H1 (cell line): Measurements from ENCODE around the gene TMTC2. TPM values are rescaled to one million over a fixed set of nuclear protein-coding genes. Genes with fewer than 3 reads are reported as not detected.

Source experiments
- CTCF ChIA-PET: fragments of 300-600 bp; sonication (Branson Sonifier 250); formaldehyde crosslinking; loops from one replicate; lab custom pipeline; 2021; ENCODE audit not compliant: partially characterized antibody; lab: Charles Lee
- POLR2A ChIA-PET: fragments of 300-600 bp; sonication (Branson Sonifier 250); formaldehyde crosslinking; loops from one replicate; lab custom pipeline; 2021; ENCODE audit warnings: inconsistent platforms; ENCODE audit not compliant: partially characterized antibody; lab: Charles Lee
- DNase-seq, 2 experiments: peaks; one replicate each; pipeline versions ENCODE4 v3.0.0 to v3.0.0-alpha.2; 2010 to 2022; ENCODE audit warnings: low spot score in 2 of 2, low read depth in 1 of 2, mixed read lengths in 1 of 2
- FAIRE-seq: peaks from 2 replicates; lab custom pipeline; 2011; peaks lifted over from hg19 to GRCh38; lab: Jason Lieb, UNC
- H2AFZ ChIP-seq: 2 replicates; pipeline ENCODE4 v1.8.1; 2012; ENCODE audit warnings: low read length, inconsistent platforms
- H2AK5ac ChIP-seq: 2 replicates; pipeline ENCODE4 v1.6.1; 2013; ENCODE audit warnings: low read depth, low read length
- H2BK120ac ChIP-seq: replicated peaks from 2 replicates; pipeline ENCODE3; 2013; ENCODE audit warnings: low read depth, low read length, inconsistent platforms
- H2BK12ac ChIP-seq: 2 replicates; pipeline ENCODE4 v1.6.1; 2013; ENCODE audit warnings: low read depth, low read length
- H2BK15ac ChIP-seq: 2 replicates; pipeline ENCODE4 v1.6.1; 2013; ENCODE audit warnings: low read length
- H2BK20ac ChIP-seq: 2 replicates; pipeline ENCODE4 v1.6.1; 2013; ENCODE audit warnings: low read length
- H2BK5ac ChIP-seq: 2 replicates; pipeline ENCODE4 v1.6.1; 2013; ENCODE audit warnings: low read depth, low read length
- H3K14ac ChIP-seq: 2 replicates; pipeline ENCODE4 v1.6.1; 2013; ENCODE audit warnings: inconsistent platforms; ENCODE audit not compliant: insufficient read length
- H3K18ac ChIP-seq: 2 replicates; pipeline ENCODE4 v1.6.1; 2013; ENCODE audit warnings: low read length; ENCODE audit errors: extremely low read depth
- H3K23ac ChIP-seq: 2 replicates; pipeline ENCODE4 v1.6.1; 2013; ENCODE audit warnings: inconsistent platforms; ENCODE audit not compliant: insufficient read length
- H3K23me2 ChIP-seq: 2 replicates; pipeline ENCODE4 v1.6.1; 2013; ENCODE audit warnings: low read depth, low read length
- H3K27ac ChIP-seq: 2 replicates; pipeline ENCODE4 v1.6.1; 2011; ENCODE audit warnings: low read depth, low read length, inconsistent platforms
- H3K27me3 ChIP-seq, 4 experiments: replicated peaks in 1 of 4; 1 replicate in 1 of 4; 2 replicates in 3 of 4; pipeline versions ENCODE4 v1.6.1 to v1.8.1; 2011 to 2013; ENCODE audit warnings: low read length in 3 of 4, mild to moderate bottlenecking in 3 of 4, inconsistent platforms in 2 of 4, mixed read lengths in 2 of 4, moderate library complexity in 1 of 4; ENCODE audit not compliant: control insufficient read depth in 3 of 4, insufficient read depth in 3 of 4; ENCODE audit errors: extremely low read depth in 1 of 4
- H3K36me3 ChIP-seq, 4 experiments: 2 replicates each; pipeline versions ENCODE4 v1.6.1 to v1.8.1; 2011 to 2013; ENCODE audit warnings: mild to moderate bottlenecking in 4 of 4, low read length in 3 of 4, moderate library complexity in 2 of 4, control low read depth in 1 of 4, inconsistent platforms in 1 of 4; ENCODE audit not compliant: insufficient read depth in 4 of 4, control insufficient read depth in 2 of 4
- H3K4ac ChIP-seq: replicated peaks from 2 replicates; pipeline ENCODE3; 2013; ENCODE audit warnings: low read length, low read depth, mixed read lengths, inconsistent platforms; ENCODE audit not compliant: insufficient read length
- H3K4me1 ChIP-seq, 4 experiments: replicated peaks in 1 of 4; 1 replicate in 1 of 4; 2 replicates in 3 of 4; pipeline versions ENCODE4 v1.6.1 to v1.8.1; 2011 to 2013; ENCODE audit warnings: low read length in 3 of 4, inconsistent platforms in 2 of 4, mixed read lengths in 1 of 4; ENCODE audit not compliant: insufficient read depth in 4 of 4, control insufficient read depth in 3 of 4
- H3K4me2 ChIP-seq, 2 experiments: 2 replicates each; pipeline versions ENCODE4 v1.6.1 to v1.8.1; 2011 to 2013; ENCODE audit warnings: low read depth in 2 of 2, low read length in 2 of 2, control low read depth in 1 of 2, inconsistent platforms in 1 of 2, mild to moderate bottlenecking in 1 of 2; ENCODE audit not compliant: insufficient read depth in 1 of 2
- H3K4me3 ChIP-seq, 4 experiments: fragments of 200-600, 300-600 bp in 1 of 4; sonication (generic), shearing (Covaris generic), sonication (Bioruptor Twin) in 1 of 4; 2 replicates each; pipeline versions ENCODE4 v1.5.1 to v1.8.1; 2011 to 2016; ENCODE audit warnings: low read length in 4 of 4, low read depth in 3 of 4, control low read depth in 2 of 4, inconsistent platforms in 2 of 4, mild to moderate bottlenecking in 2 of 4, mixed read lengths in 1 of 4, moderate library complexity in 1 of 4; ENCODE audit not compliant: insufficient read depth in 2 of 4; ENCODE audit errors: extremely low read depth in 1 of 4
- H3K56ac ChIP-seq: replicated peaks from 2 replicates; pipeline ENCODE3; 2013; ENCODE audit warnings: low read depth, mild to moderate bottlenecking, mixed read lengths, low read length, inconsistent platforms; ENCODE audit not compliant: insufficient read length
- H3K79me1 ChIP-seq: 2 replicates; pipeline ENCODE4 v1.6.1; 2013; ENCODE audit warnings: low read depth, low read length, control low read depth
- H3K79me2 ChIP-seq, 2 experiments: 2 replicates each; pipeline versions ENCODE4 v1.6.1 to v1.8.1; 2012 to 2013; ENCODE audit warnings: low read length in 2 of 2, mild to moderate bottlenecking in 2 of 2, inconsistent platforms in 1 of 2; ENCODE audit not compliant: insufficient read depth in 2 of 2, control insufficient read depth in 1 of 2
- H3K9ac ChIP-seq, 4 experiments: replicated peaks in 1 of 4; 1 replicate in 1 of 4; 2 replicates in 3 of 4; pipeline versions ENCODE4 v1.6.1 to v1.8.1; 2011 to 2013; ENCODE audit warnings: low read depth in 3 of 4, low read length in 3 of 4, control low read depth in 2 of 4, mild to moderate bottlenecking in 2 of 4, moderate library complexity in 2 of 4, inconsistent platforms in 1 of 4; ENCODE audit errors: extremely low read depth in 1 of 4
- H3K9me3 ChIP-seq, 2 experiments: 2 replicates each; pipeline versions ENCODE4 v1.6.1 to v1.8.1; 2012 to 2013; ENCODE audit warnings: mild to moderate bottlenecking in 2 of 2, moderate library complexity in 2 of 2, control low read depth in 1 of 2, inconsistent platforms in 1 of 2, low read depth in 1 of 2, low read length in 1 of 2, mixed read lengths in 1 of 2; ENCODE audit not compliant: insufficient read depth in 2 of 2
- H4K20me1 ChIP-seq, 2 experiments: replicated peaks in 1 of 2; 2 replicates each; pipeline versions ENCODE3 to v1.8.1; 2011 to 2013; ENCODE audit warnings: inconsistent platforms in 2 of 2, low read length in 2 of 2, mild to moderate bottlenecking in 1 of 2; ENCODE audit not compliant: insufficient read depth in 2 of 2, control insufficient read depth in 1 of 2
- H4K5ac ChIP-seq: 2 replicates; pipeline ENCODE4 v1.6.1; 2013; ENCODE audit warnings: low read length, low read depth, mixed read lengths, inconsistent platforms; ENCODE audit not compliant: insufficient read length
- H4K8ac ChIP-seq: 2 replicates; pipeline ENCODE4 v1.8.0; 2013; ENCODE audit warnings: mild to moderate bottlenecking, moderate library complexity, low read length, inconsistent platforms; ENCODE audit not compliant: insufficient read depth; ENCODE audit errors: extremely low read depth
- H4K91ac ChIP-seq: replicated peaks from 2 replicates; pipeline ENCODE3; 2013; ENCODE audit warnings: low read length, mixed read lengths, inconsistent platforms; ENCODE audit not compliant: insufficient read length
- BACH1 ChIP-seq: IDR thresholded peaks from 2 replicates; pipeline ENCODE4 v1.6.1; 2012; ENCODE audit warnings: low read length, improper control_type of control experiment
- CHD1 ChIP-seq: IDR thresholded peaks from 2 replicates; pipeline ENCODE4 v1.6.1; 2012; ENCODE audit warnings: low read depth, low read length, improper control_type of control experiment
- CREB1 ChIP-seq: IDR thresholded peaks from 2 replicates; pipeline ENCODE4 v1.6.1; 2012; ENCODE audit warnings: inconsistent platforms
- E2F6 ChIP-seq: IDR thresholded peaks from 2 replicates; pipeline ENCODE4 v1.6.1; 2012; ENCODE audit warnings: inconsistent platforms
- GABPA ChIP-seq: IDR thresholded peaks from 2 replicates; pipeline ENCODE4 v1.6.1; 2011; ENCODE audit warnings: mild to moderate bottlenecking, low read length, moderate library complexity, borderline replicate concordance; ENCODE audit not compliant: insufficient read depth
- GTF2F1 ChIP-seq: IDR thresholded peaks from 2 replicates; pipeline ENCODE4 v1.6.1; 2012; ENCODE audit warnings: low read depth, low read length, improper control_type of control experiment, borderline replicate concordance
- JUND ChIP-seq: IDR thresholded peaks from 2 replicates; pipeline ENCODE4 v1.6.1; 2011; ENCODE audit warnings: mild to moderate bottlenecking, improper control_type of control experiment, low read length
- MAFK ChIP-seq: IDR thresholded peaks from 2 replicates; pipeline ENCODE4 v1.6.1; 2012; ENCODE audit warnings: low read depth, mild to moderate bottlenecking, improper control_type of control experiment, low read length
- PHF8 ChIP-seq: fragments of 200-600 bp; sonication (generic); conservative IDR thresholded peaks from 2 replicates; pipeline ENCODE4 v1.7.1; 2012; ENCODE audit warnings: low read depth, mild to moderate bottlenecking, inconsistent platforms, low read length, moderate library complexity
- SIN3A ChIP-seq, 2 experiments: IDR thresholded peaks in 1 of 2; conservative IDR thresholded peaks in 1 of 2; 2 replicates each; pipeline ENCODE4 v1.6.1; 2011 to 2012; ENCODE audit warnings: low read length in 2 of 2, improper control_type of control experiment in 1 of 2, low read depth in 1 of 2, mild to moderate bottlenecking in 1 of 2
- TEAD4 ChIP-seq: IDR thresholded peaks from 2 replicates; pipeline ENCODE4 v1.6.1; 2012; ENCODE audit warnings: low read depth, low read length, inconsistent platforms, mixed read lengths
- WGBS, 2 experiments: shearing (Covaris generic) in 1 of 2; methylation state at CpG; one replicate each; pipeline versions ENCODE4 v1.1.6 to v1.1.7; 2013 to 2015; ENCODE audit warnings: low lambda C conversion rate in 2 of 2, mixed read lengths in 2 of 2, inconsistent platforms in 1 of 2, low coverage in 1 of 2, missing lambda C conversion rate in 1 of 2; ENCODE audit not compliant: insufficient replicate concordance in 2 of 2, insufficient coverage in 1 of 2, insufficient read length in 1 of 2; ENCODE audit errors: extremely low coverage in 1 of 2, missing lambda C conversion rate in 1 of 2; 5-methylcytosine and 5-hydroxymethylcytosine counted together
- polyA plus RNA-seq, 7 experiments: library from polyadenylated mRNA; depleted of rRNA in 3 of 7; stranded (reverse) in 5 of 7; unstranded in 2 of 7; fragments of >200 nt in 5 of 7; fragments of 200-250 nt in 2 of 7; gene quantifications; 1 replicate in 5 of 7; 2 replicates in 1 of 7; 4 replicates in 1 of 7; pipeline versions ENCODE4 v1.2.1 to v1.2.3, GENCODE V29; 2011 to 2013; ENCODE audit warnings: missing spikeins in 2 of 7, mixed read lengths in 2 of 7
- total RNA-seq: library from RNA; stranded (reverse); fragmentation: NEBNext Ultra II Directional; extraction: Animal tissue kit (Norgen Biotek cat#: 25700); gene quantifications from 2 replicates; pipeline ENCODE4 v1.2.1, GENCODE V29; 2021

The TMTC2 gene
- total and polyA plus RNA-seq, 2 of the 8 experiments (the other 6 are each of a cell fraction or from before 2014, with no cell fraction given), result 2.3 to 3.9 TPM

GRCh38 chr12:82690006-82690405, 3.3 kb downstream of the TMTC2 start:
- 85% methylated on average over 1 of the region's 1 CpG; no CpG with 5 or more reads in 1 of the 2 experiments for WGBS, 2 experiments
- Histone ChIP-seq H4K8ac (no peak overlapping the region), H3K4me2 (no peak overlapping the region), H2BK120ac (no peak overlapping the region), H3K4ac (no peak overlapping the region), H2AFZ (no peak overlapping the region), H2BK20ac (no peak overlapping the region), H3K9me3 (no peaks in the 10 kb centered on the region), H2BK12ac (no peak overlapping the region), H4K5ac (no peak overlapping the region), H3K23ac (no peak overlapping the region), H3K18ac (no peak overlapping the region), H4K91ac (no peak overlapping the region), H3K14ac (no peak overlapping the region), H3K9ac (no peak overlapping the region), H3K79me1 (no peaks in the 10 kb centered on the region), H3K36me3 (no peaks in the 10 kb centered on the region; a peak in 1 of 8 replicates), H2AK5ac (no peak overlapping the region), H3K27me3 (0 out of 7 replicates have a peak, but pooled peaks cover 0 to 2% (median 0%) of the 10 kb centered on the region in 4 experiments), H3K4me3 (no peak overlapping the region), H4K20me1 (peaks cover 0 to 1% of the 10 kb centered on the region in 2 experiments), H3K27ac (no peak overlapping the region), H3K4me1 (peaks cover 0 to 7% (median 2%) of the 10 kb centered on the region in 4 experiments; a peak in 3 of 7 replicates), H3K79me2 (no peaks in the 10 kb centered on the region), H3K23me2 (peaks cover 13% of the 10 kb centered on the region), H3K56ac (no peak overlapping the region), H2BK15ac (no peak overlapping the region), H2BK5ac (no peak overlapping the region)
- POLR2A ChIA-PET, result no interaction called here
- FAIRE-seq (no peak), DNase-seq (no peak)
- CTCF ChIA-PET, result no interaction called here
- no peak for TF ChIP-seq E2F6
- TF ChIP-seq TEAD4, result no peak
- TF ChIP-seq MAFK, result no peak
- no peak for TF ChIP-seq SIN3A (conservative IDR thresholded peaks at IDR 0.05 in 1 of 2, IDR thresholded peaks at IDR 0.05 in 1 of 2; ENCODE audit: low read depth in 1 of 2, low read length in 2 of 2)
- TF ChIP-seq CHD1, result no peak
- no peak for TF ChIP-seq BACH1
- TF ChIP-seq CREB1, result no peak
- TF ChIP-seq GABPA, result no peak
- no peak for TF ChIP-seq PHF8
- TF ChIP-seq JUND, result no peak
- TF ChIP-seq GTF2F1, result no peak
